Measurements from ENCODE around the gene GTF2E1.

- no peak for TF ChIP-seq ZBTB7A (IDR thresholded peaks at IDR 0.05; ENCODE audit: low read depth)
- TF ChIP-seq, protein P1, sequence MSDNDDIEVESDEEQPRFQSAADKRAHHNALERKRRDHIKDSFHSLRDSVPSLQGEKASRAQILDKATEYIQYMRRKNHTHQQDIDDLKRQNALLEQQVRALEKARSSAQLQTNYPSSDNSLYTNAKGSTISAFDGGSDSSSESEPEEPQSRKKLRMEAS (IDR thresholded peaks at IDR 0.05): no peak
- no peak for TF ChIP-seq TAF1 (IDR thresholded peaks at IDR 0.05; ENCODE audit: low read depth)
- TF ChIP-seq TCF12 (IDR thresholded peaks at IDR 0.05; ENCODE audit: low read depth): no peak
- no peak for TF ChIP-seq YY1 (IDR thresholded peaks at IDR 0.05; ENCODE audit: low read depth)
- no peak for TF ChIP-seq CREB1 (IDR thresholded peaks at IDR 0.05; ENCODE audit: low read depth)
- no peak for TF ChIP-seq USF1 (IDR thresholded peaks at IDR 0.05)
Measured at GRCh38 chr3:120764206-120764605, 21.7 kb downstream of the GTF2E1 start.
